Fibroblast of skin of right quadriceps (primary cell): ENCODE data around the gene LHFPL6.

Source experiments
- DNase-seq: peaks from one replicate; pipeline ENCODE4 v3.0.0-alpha.2; 2013

Gene LHFPL6

GRCh38 chr13:39602614-39603366 lies at the start of gene LHFPL6:
LHFPL6 (minus strand) TSS chr13:39603193.
- DNase-seq: peak; percentile 81

- no peak for DNase-seq
Observed at GRCh38 chr13:39646122-39646521, 43.1 kb upstream of the LHFPL6 start.

- no peak for DNase-seq
Observed at GRCh38 chr13:39641645-39642044, 38.7 kb upstream of the LHFPL6 start.

- no peak for DNase-seq
Observed at GRCh38 chr13:39637890-39638289, 34.9 kb upstream of the LHFPL6 start.

GRCh38 chr13:39635564-39635963 lies 32.6 kb upstream of the LHFPL6 start:
- DNase-seq: no peak

- no peak for DNase-seq
Observed at GRCh38 chr13:39632994-39633393, 30.0 kb upstream of the LHFPL6 start.

GRCh38 chr13:39631307-39631706 lies 28.3 kb upstream of the LHFPL6 start:
- DNase-seq: no peak

- DNase-seq: no peak
Observed at GRCh38 chr13:39623466-39623865, 20.5 kb upstream of the LHFPL6 start.

- no peak for DNase-seq
Observed at GRCh38 chr13:39618561-39618960, 15.6 kb upstream of the LHFPL6 start.

GRCh38 chr13:39616087-39616694 lies 13.2 kb upstream of the LHFPL6 start:
- peak; percentile 61 for DNase-seq

- DNase-seq: peak; percentile 66
Observed at GRCh38 chr13:39612023-39612637, 9.1 kb upstream of the LHFPL6 start.

GRCh38 chr13:39607876-39608275 lies 4.9 kb upstream of the LHFPL6 start:
- DNase-seq: no peak

GRCh38 chr13:39605677-39606320 lies 2.8 kb upstream of the LHFPL6 start:
- DNase-seq: no peak

GRCh38 chr13:39604756-39605155 lies 1.8 kb upstream of the LHFPL6 start:
- DNase-seq: no peak

GRCh38 chr13:39603424-39603947 lies 493 bp upstream of the LHFPL6 start:
- peak; percentile 31 for DNase-seq

GRCh38 chr13:39602277-39602613 lies 748 bp downstream of the LHFPL6 start:
- no peak for DNase-seq

GRCh38 chr13:39601636-39602035 lies 1.4 kb downstream of the LHFPL6 start:
- DNase-seq: no peak

GRCh38 chr13:39600766-39601165 lies 2.2 kb downstream of the LHFPL6 start:
- DNase-seq: peak; percentile 27

- peak; percentile 75 for DNase-seq
Observed at GRCh38 chr13:39599842-39600241, 3.2 kb downstream of the LHFPL6 start.

GRCh38 chr13:39599012-39599411 lies 4.0 kb downstream of the LHFPL6 start:
- no peak for DNase-seq

GRCh38 chr13:39597838-39598237 lies 5.2 kb downstream of the LHFPL6 start:
- peak; percentile 73 for DNase-seq

GRCh38 chr13:39596685-39597084 lies 6.3 kb downstream of the LHFPL6 start:
- DNase-seq: peak; percentile 21

- DNase-seq: no peak
Observed at GRCh38 chr13:39596176-39596575, 6.8 kb downstream of the LHFPL6 start.
